HG03460 (cell line): ENCODE measurements around the gene MNT.

Source experiments
- ATAC-seq: cut with Tn5 transposase; IDR thresholded peaks from one replicate; pipeline ENCODE4 v1.9.1; 2021; ENCODE audit not compliant: unreplicated experiment

The MNT gene

GRCh38 chr17:2383628-2384167, 17.2 kb downstream of the MNT start:
- ATAC-seq, result no peak

- no peak for ATAC-seq
These were observed 19.8 kb downstream of the MNT start for GRCh38 chr17:2380950-2381649.

DNA sequence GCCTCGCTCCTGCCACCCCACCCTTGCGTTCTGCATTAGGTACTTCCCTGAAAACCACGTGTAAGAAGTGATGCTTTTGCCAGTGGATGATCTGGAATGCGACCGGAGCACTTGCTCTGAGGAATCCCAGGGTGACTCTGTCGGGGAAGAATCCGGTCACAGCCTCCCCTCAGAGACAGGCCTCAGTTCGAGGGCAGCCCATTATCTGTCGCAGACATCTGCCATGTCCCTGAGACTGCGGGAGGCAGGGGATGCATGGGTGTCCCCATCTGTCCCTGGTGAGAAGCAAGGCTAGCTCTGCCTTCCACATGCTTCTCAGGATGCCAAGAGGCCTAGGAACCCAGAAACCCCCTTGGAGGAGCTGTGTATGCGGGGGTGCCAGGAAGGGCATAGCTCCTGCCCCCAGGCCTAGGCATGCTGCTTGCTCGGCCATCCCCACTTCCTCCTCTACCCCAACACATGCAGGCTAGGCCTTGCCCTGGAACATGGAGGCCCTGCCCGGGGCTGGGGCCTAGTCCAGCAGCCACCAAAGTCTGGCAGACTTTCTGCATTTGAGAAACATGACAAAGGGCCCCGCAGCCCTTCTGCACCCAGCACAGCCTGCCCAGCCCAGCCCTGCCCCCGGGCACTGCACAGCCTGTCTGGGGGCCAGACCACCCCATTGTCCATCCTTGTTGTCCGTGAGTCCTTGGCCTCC, 20.5 kb downstream of the MNT start:
- ATAC-seq, result no peak

DNA sequence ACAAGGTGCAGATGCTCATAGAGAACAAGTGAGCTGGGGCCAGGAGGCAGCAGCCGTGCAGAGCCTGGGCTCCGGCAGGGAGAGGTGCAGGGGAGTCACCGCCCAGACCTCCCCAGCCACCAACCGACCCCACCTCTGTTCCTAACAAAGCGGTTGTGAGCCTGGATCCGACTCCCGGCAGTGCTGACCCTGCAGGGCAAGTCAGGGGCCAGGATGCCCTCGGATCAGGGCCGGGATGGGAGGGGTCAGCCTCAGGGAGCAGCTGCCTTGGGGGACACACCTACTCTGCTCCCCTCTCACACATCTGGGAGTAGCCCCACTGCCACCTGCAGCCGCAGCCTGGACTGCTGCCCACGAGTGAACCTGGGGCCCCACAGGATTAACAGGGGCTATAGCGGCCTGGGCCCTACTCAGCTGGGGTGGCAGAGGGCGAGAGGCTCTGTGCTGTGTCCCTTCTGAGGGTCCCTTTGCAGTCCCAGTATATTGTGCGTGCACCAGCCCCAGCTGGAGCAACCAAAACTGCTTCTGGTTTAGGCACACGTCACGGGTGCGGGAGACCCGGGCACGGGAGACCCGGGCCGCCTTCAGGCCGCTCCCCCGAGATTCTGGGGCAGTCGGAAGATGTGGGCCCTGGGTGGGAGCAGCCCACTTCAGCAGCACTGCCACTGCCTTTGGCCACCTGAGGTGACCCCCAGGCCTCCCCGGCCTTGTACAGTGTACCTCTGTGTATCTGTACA, 21.2 kb downstream of the MNT start:
- no peak for ATAC-seq

- no peak for ATAC-seq
These were observed 22.0 kb downstream of the MNT start for GRCh38 chr17:2378905-2379304.

GRCh38 chr17:2377659-2378058, 23.2 kb downstream of the MNT start:
- ATAC-seq, result no peak

- ATAC-seq, result no peak
These were observed 24.8 kb downstream of the MNT start for GRCh38 chr17:2376107-2376506.

GRCh38 chr17:2375406-2375805, 25.5 kb downstream of the MNT start:
- ATAC-seq, result no peak

- no peak for ATAC-seq
These were observed 26.1 kb downstream of the MNT start for GRCh38 chr17:2374549-2375285.

GRCh38 chr17:2373179-2373578, 27.7 kb downstream of the MNT start:
- no peak for ATAC-seq

GRCh38 chr17:2372681-2373080, 28.2 kb downstream of the MNT start:
- ATAC-seq, result no peak

DNA sequence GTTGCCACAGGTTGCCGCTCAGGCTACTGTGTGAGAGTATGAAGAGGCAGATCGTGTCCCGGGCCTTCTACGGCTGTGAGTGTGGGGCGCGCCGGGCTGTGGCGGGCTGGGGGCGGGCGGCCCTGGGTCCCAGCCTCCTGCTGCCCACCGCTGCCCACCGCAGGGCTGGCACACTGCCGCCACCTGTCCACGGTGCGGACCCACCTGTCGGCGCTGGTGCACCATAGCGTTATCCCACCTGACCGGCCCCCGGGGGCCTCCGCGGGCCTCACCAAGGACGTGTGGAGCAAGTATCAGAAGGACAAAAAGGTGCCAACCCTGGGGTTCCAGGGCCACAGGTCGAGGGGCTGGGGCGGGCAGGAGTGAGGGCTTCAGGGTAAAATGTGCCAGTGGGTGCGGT, 28.7 kb downstream of the MNT start:
- ATAC-seq, result no peak

- ATAC-seq, result no peak
These were observed 29.4 kb downstream of the MNT start for GRCh38 chr17:2371183-2372130.

DNA sequence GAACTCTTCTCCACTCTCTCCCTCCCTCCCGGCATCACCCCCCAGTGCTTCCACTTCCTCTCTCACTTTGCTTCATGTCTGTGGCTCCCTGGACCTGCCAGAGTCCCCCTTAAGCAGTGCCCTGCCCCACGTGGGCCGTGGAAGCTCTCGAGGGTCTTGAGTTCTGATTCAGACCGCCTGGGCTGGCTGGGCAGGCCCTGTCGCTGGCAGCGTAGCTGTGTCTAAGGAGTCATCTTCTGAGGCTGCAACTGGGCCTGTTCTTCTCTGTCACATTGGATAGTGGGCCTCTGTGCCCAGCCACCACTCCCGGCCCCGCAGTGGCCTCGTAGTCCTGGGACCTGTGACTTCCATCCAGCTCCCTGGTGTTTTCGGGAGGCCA, 30.7 kb downstream of the MNT start:
- no peak for ATAC-seq

GRCh38 chr17:2369551-2370210, 31.2 kb downstream of the MNT start:
- no peak for ATAC-seq

GRCh38 chr17:2369039-2369438, 31.8 kb downstream of the MNT start:
- no peak for ATAC-seq

GRCh38 chr17:2368359-2368758, 32.5 kb downstream of the MNT start:
- no peak for ATAC-seq

DNA sequence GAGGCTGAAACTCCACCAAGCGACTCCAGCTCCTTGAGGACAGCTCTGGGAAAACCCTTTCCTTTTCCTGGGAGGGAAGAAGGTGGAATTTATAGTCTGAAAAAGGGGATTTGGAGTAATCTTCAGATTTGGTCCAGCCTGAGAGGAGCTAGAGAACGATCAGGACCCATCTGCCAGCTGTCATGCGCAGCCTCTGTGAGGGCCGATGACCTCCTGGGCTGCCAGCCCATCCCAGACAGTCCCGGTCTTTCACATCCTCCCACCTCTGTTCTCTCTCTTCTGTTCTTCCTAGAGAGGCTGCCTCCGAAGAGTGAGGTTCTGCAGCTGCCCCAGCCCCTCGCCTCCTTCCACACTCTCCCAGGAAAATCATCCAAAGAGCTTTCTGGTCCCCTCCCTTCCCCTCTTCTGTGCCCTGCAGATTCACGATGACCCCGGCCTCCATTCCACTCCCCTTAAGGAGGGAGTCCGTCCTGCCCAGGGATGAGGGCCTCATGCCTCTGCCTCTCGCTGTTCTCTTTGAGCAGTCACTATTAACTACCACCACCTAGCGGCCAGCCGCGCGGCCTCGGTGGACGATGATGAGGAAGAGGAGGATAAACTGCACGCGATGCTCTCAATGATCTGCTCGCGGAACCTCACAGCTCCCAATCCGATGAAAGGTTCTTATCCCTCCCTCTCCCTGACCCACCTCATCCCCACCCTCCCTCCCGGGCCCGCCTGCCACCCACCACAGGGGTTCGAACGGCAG, 33.9 kb downstream of the MNT start:
- no peak for ATAC-seq

- no peak for ATAC-seq
These were observed 35.7 kb downstream of the MNT start for GRCh38 chr17:2365132-2365531.
